Measurements from ENCODE around the gene MAPT. TPM values are rescaled to one million over a fixed set of nuclear protein-coding genes. Genes with fewer than 3 reads are reported as not detected.
"Not testable (repeated sequence)": the region's sequence is repeated elsewhere in the genome, so short reads cannot be mapped to it uniquely, and the experiment has no call there.

MAPT gene
- total RNA-seq, 2 donors from 2014 or later: 20.8 to 24.0 TPM

- no peak for DNase-seq
- intact Hi-C loops (cut with DNase I): loop anchor here in 1 of 2 donors (10.0 kb wide), 1 partner anchor 255 kb away; no protein-coding TSS in a partner anchor
- ATAC-seq: no peak
These were observed 115.6 kb downstream of the MAPT start for GRCh38 chr17:46009681-46010596.

GRCh38 chr17:46010597-46011186, 116.3 kb downstream of the MAPT start:
- DNase-seq: no peak
- no peak for ATAC-seq
- intact Hi-C loops (cut with DNase I): no loop called here

- intact Hi-C loops (cut with DNase I): no loop called here
- ATAC-seq (no peak), DNase-seq (no peak)
These were observed 117.6 kb downstream of the MAPT start for GRCh38 chr17:46011711-46012505.

- ATAC-seq (no peak), DNase-seq (no peak)
These were observed 118.2 kb downstream of the MAPT start for GRCh38 chr17:46012506-46013079.

GRCh38 chr17:46013127-46013501, 118.8 kb downstream of the MAPT start:
- DNase-seq (no peak), ATAC-seq (no peak)
- intact Hi-C loops (cut with DNase I): no loop called here

More at GRCh38 chr17:46012506-46013079, 118.2 kb downstream of the MAPT start:
- intact Hi-C loops (cut with DNase I): no loop called here

- ATAC-seq (no peak), DNase-seq (no peak)
- intact Hi-C loops (cut with DNase I): no loop called here
These were observed 119.3 kb downstream of the MAPT start for GRCh38 chr17:46013502-46014165.

- intact Hi-C loops (cut with DNase I); DNase-seq: not testable (repeated sequence)
These were observed 125.1 kb downstream of the MAPT start for GRCh38 chr17:46019408-46019925.

GRCh38 chr17:46020023-46020761, 125.8 kb downstream of the MAPT start:
- ATAC-seq: peak; percentile 46 to 71
- intact Hi-C loops (cut with DNase I): no loop called here

More at GRCh38 chr17:46019408-46019925, 125.1 kb downstream of the MAPT start:
- not testable (repeated sequence) for ATAC-seq

GRCh38 chr17:46020998-46021397, 126.6 kb downstream of the MAPT start:
- no peak for ATAC-seq
- no peak for DNase-seq
- intact Hi-C loops (cut with DNase I): no loop called here

More at GRCh38 chr17:46020023-46020761, 125.8 kb downstream of the MAPT start:
- DNase-seq: no peak

- ATAC-seq; DNase-seq; intact Hi-C loops (cut with DNase I): not testable (repeated sequence)
These were observed 129.0 kb downstream of the MAPT start for GRCh38 chr17:46023366-46023765.

- ATAC-seq (no peak), DNase-seq (no peak)
- intact Hi-C loops (cut with DNase I): no loop called here
These were observed 129.5 kb downstream of the MAPT start for GRCh38 chr17:46023783-46024388.

- intact Hi-C loops (cut with DNase I): no loop called here
- no peak for ATAC-seq
These were observed 130.2 kb downstream of the MAPT start for GRCh38 chr17:46024590-46024989.

GRCh38 chr17:46025060-46025459, 130.7 kb downstream of the MAPT start:
- intact Hi-C loops (cut with DNase I): no loop called here
- DNase-seq (no peak), ATAC-seq (no peak)

More at GRCh38 chr17:46024590-46024989, 130.2 kb downstream of the MAPT start:
- no peak for DNase-seq

- ATAC-seq: no peak
- intact Hi-C loops (cut with DNase I): no loop called here
- DNase-seq: no peak
These were observed 131.3 kb downstream of the MAPT start for GRCh38 chr17:46025510-46026165.

GRCh38 chr17:46026166-46027047, 132.1 kb downstream of the MAPT start:
- intact Hi-C loops (cut with DNase I): no loop called here
- DNase-seq (no peak), ATAC-seq (peak; percentile 35 to 42)

Data from left cardiac atrium (tissue), 4 donors.